Natural killer cell treated with Interleukin-12 subunit alpha and Interleukin-12 subunit beta and Interleukin-15 and Interleukin-18, amount 100 ng/mL, for 72 hours (primary cell): ENCODE measurements around the gene FAM210B. TPM values are rescaled to one million over a fixed set of nuclear protein-coding genes. Genes with fewer than 3 reads are reported as not detected.
"Not testable (repeated sequence)": the region's sequence is repeated elsewhere in the genome, so short reads cannot be mapped to it uniquely, and the experiment has no call there.

ENCODE experiments used
- ATAC-seq, 2 donors: fragments of 150-1000 bp; cut with Tn5 transposase in 1 of 2; sonication (Bioruptor Pico), chemical (Tn5 transposase) in 1 of 2; 2 replicates each; pipeline ENCODE4 v1.10.0; 2021
- DNase-seq: peaks from one replicate; pipeline ENCODE4 v3.0.0; 2022; ENCODE audit warnings: low spot score
- H3K27ac Mint-ChIP-seq, 2 donors: 1 replicate in 1 of 2; 2 replicates in 1 of 2; pipeline ENCODE4 v1.8.0; 2022; ENCODE audit warnings: mixed read lengths in 2 of 2, mild to moderate bottlenecking in 1 of 2, moderate library complexity in 1 of 2
- H3K27me3 Mint-ChIP-seq, 2 donors: 1 replicate in 1 of 2; 2 replicates in 1 of 2; pipeline ENCODE4 v1.8.0; 2022; ENCODE audit warnings: mixed read lengths in 2 of 2
- H3K36me3 Mint-ChIP-seq: one replicate; pipeline ENCODE4 v1.8.0; 2022; ENCODE audit warnings: mixed read lengths
- H3K4me1 Mint-ChIP-seq, 2 donors: 1 replicate in 1 of 2; 2 replicates in 1 of 2; pipeline ENCODE4 v1.8.0; 2022; ENCODE audit warnings: low read depth in 2 of 2, mixed read lengths in 2 of 2, mild to moderate bottlenecking in 1 of 2
- H3K4me3 Mint-ChIP-seq: one replicate; pipeline ENCODE4 v1.8.0; 2022; ENCODE audit warnings: mixed read lengths
- H3K9me3 Mint-ChIP-seq: 2 replicates; pipeline ENCODE4 v1.8.0; 2022; ENCODE audit warnings: mixed read lengths
- total RNA-seq, 2 donors: library from RNA; stranded (reverse); gene quantifications; one replicate each; pipeline ENCODE4 v1.2.3, GENCODE V29; 2022

The FAM210B gene
- total RNA-seq, 2 donors from 2014 or later: 1.8 to 3.0 TPM

GRCh38 chr20:56391596-56392131 lies 32.9 kb downstream of the FAM210B start:
- Mint-ChIP-seq H3K9me3 (no peaks in the 10 kb centered on the region), H3K4me1 (peaks cover 25 to 36% of the 10 kb centered on the region in 2 donors), H3K4me3 (no peak overlapping the region), H3K27ac (no peak overlapping the region), H3K36me3 (peaks cover 31% of the 10 kb centered on the region), H3K27me3 (no peaks in the 10 kb centered on the region)
- DNase-seq (no peak), ATAC-seq (peak; percentile 70 to 71)

GRCh38 chr20:56392132-56392880 lies 33.5 kb downstream of the FAM210B start, which contains the start of the genes AURKA and CSTF1:
Gene AURKA (minus strand): TSS chr20:56392215. CDS start chr20:56388197, 4,018 bp downstream.
Gene CSTF1 (plus strand): TSS chr20:56392645. CDS start chr20:56395553, 2,908 bp downstream.
- ATAC-seq (peak; percentile 95 to 96), DNase-seq (peak; percentile 100)
- H3K27me3 Mint-ChIP-seq: no peaks in the 10 kb centered on the region
- H3K4me1 Mint-ChIP-seq: peaks cover 28 to 36% of the 10 kb centered on the region in 2 donors
- peaks cover 35% of the 10 kb centered on the region for H3K36me3 Mint-ChIP-seq
- H3K27ac Mint-ChIP-seq: no peak within 1 kb of the TSS
- H3K9me3 Mint-ChIP-seq: no peaks in the 10 kb centered on the region
- H3K4me3 Mint-ChIP-seq: no peak within 1 kb of the TSS

- peaks cover 28 to 36% of the 10 kb centered on the region in 2 donors for H3K4me1 Mint-ChIP-seq
- H3K4me3 Mint-ChIP-seq: no peak overlapping the region
- H3K27ac Mint-ChIP-seq: no peak overlapping the region
- DNase-seq: no peak
- H3K27me3 Mint-ChIP-seq: no peaks in the 10 kb centered on the region
- H3K36me3 Mint-ChIP-seq: peaks cover 37% of the 10 kb centered on the region
- ATAC-seq: no peak
- H3K9me3 Mint-ChIP-seq: no peaks in the 10 kb centered on the region
Measured at GRCh38 chr20:56392881-56393482, 34.2 kb downstream of the FAM210B start.

GRCh38 chr20:56393653-56394052 lies 34.9 kb downstream of the FAM210B start:
- peaks cover 28 to 36% of the 10 kb centered on the region in 2 donors for H3K4me1 Mint-ChIP-seq
- H3K4me3 Mint-ChIP-seq: no peak overlapping the region

GRCh38 chr20:56395166-56395565 lies 36.4 kb downstream of the FAM210B start:
- H3K4me1 Mint-ChIP-seq: peaks cover 25% of the 10 kb centered on the region in 2 donors
- H3K27me3 Mint-ChIP-seq: no peaks in the 10 kb centered on the region
- H3K9me3 Mint-ChIP-seq: no peaks in the 10 kb centered on the region
- no peak for ATAC-seq
- no peak for DNase-seq
- H3K27ac Mint-ChIP-seq: no peak overlapping the region
- no peak overlapping the region for H3K4me3 Mint-ChIP-seq
- peaks cover 28% of the 10 kb centered on the region for H3K36me3 Mint-ChIP-seq

More at GRCh38 chr20:56393653-56394052, 34.9 kb downstream of the FAM210B start:
- Mint-ChIP-seq H3K9me3 (no peaks in the 10 kb centered on the region), H3K27me3 (no peaks in the 10 kb centered on the region), H3K27ac (no peak overlapping the region), H3K36me3 (peaks cover 36% of the 10 kb centered on the region)
- DNase-seq: no peak
- ATAC-seq: no peak

GRCh38 chr20:56400001-56400640 lies 41.3 kb downstream of the FAM210B start:
- Mint-ChIP-seq H3K9me3 (no peaks in the 10 kb centered on the region), H3K4me1 (peaks cover 8 to 11% of the 10 kb centered on the region in 2 donors), H3K4me3 (no peak overlapping the region), H3K27me3 (no peaks in the 10 kb centered on the region), H3K36me3 (peaks cover 28% of the 10 kb centered on the region), H3K27ac (peak overlapping the region; percentile 4 to 39)
- ATAC-seq: peak in 1 of 2 donors; percentile 72
- DNase-seq: peak; percentile 76

- ATAC-seq (no peak), DNase-seq (no peak)
- Mint-ChIP-seq H3K27me3 (no peaks in the 10 kb centered on the region), H3K4me1 (peaks cover 8 to 10% of the 10 kb centered on the region in 2 donors), H3K4me3 (no peak overlapping the region), H3K36me3 (peaks cover 18% of the 10 kb centered on the region), H3K9me3 (no peaks in the 10 kb centered on the region), H3K27ac (no peak overlapping the region)
Measured at GRCh38 chr20:56403465-56403864, 44.7 kb downstream of the FAM210B start.

- H3K36me3 Mint-ChIP-seq: peaks cover 16% of the 10 kb centered on the region
- not testable (repeated sequence) for H3K27ac Mint-ChIP-seq, ATAC-seq, H3K27me3 Mint-ChIP-seq, H3K9me3 Mint-ChIP-seq, H3K4me1 Mint-ChIP-seq, DNase-seq, H3K4me3 Mint-ChIP-seq
Measured at GRCh38 chr20:56405356-56405755, 46.6 kb downstream of the FAM210B start.

- Mint-ChIP-seq H3K27me3 (no peaks in the 10 kb centered on the region), H3K4me1 (peaks cover 11 to 17% of the 10 kb centered on the region in 2 donors), H3K27ac (no peak overlapping the region), H3K36me3 (peaks cover 16% of the 10 kb centered on the region), H3K4me3 (no peak overlapping the region), H3K9me3 (no peaks in the 10 kb centered on the region)
- no peak for ATAC-seq
- DNase-seq: no peak
Measured at GRCh38 chr20:56406910-56407309, 48.1 kb downstream of the FAM210B start.

GRCh38 chr20:56409521-56409920 lies 50.7 kb downstream of the FAM210B start:
- Mint-ChIP-seq H3K27me3 (no peaks in the 10 kb centered on the region), H3K4me3 (peak overlapping the region; percentile 13), H3K4me1 (peaks cover 33% of the 10 kb centered on the region in 2 donors), H3K36me3 (peaks cover 26% of the 10 kb centered on the region), H3K9me3 (peaks cover 4% of the 10 kb centered on the region), H3K27ac (peak overlapping the region in 1 of 2 donors; percentile 59)
- DNase-seq: no peak
- no peak for ATAC-seq

GRCh38 chr20:56409956-56410355 lies 51.2 kb downstream of the FAM210B start:
- Mint-ChIP-seq H3K9me3 (peaks cover 4% of the 10 kb centered on the region), H3K36me3 (peaks cover 26% of the 10 kb centered on the region), H3K27ac (peak overlapping the region; percentile 59 to 82), H3K4me1 (peaks cover 35 to 37% of the 10 kb centered on the region in 2 donors), H3K27me3 (no peaks in the 10 kb centered on the region), H3K4me3 (peak overlapping the region; percentile 13)
- DNase-seq (no peak), ATAC-seq (no peak)

- Mint-ChIP-seq H3K4me1 (peaks cover 38 to 44% of the 10 kb centered on the region in 2 donors), H3K4me3 (peak overlapping the region; percentile 92), H3K36me3 (peaks cover 18% of the 10 kb centered on the region), H3K27ac (peak overlapping the region; percentile 91 to 93)
- ATAC-seq, DNase-seq, H3K27me3 Mint-ChIP-seq, H3K9me3 Mint-ChIP-seq: not testable (repeated sequence)
Measured at GRCh38 chr20:56411287-56411686, 52.5 kb downstream of the FAM210B start.

GRCh38 chr20:56411759-56412472 lies 53.1 kb downstream of the FAM210B start, which contains the start of gene CASS4:
Gene CASS4 (plus strand): TSS chr20:56412260. CDS start chr20:56412459, 199 bp downstream.
- ATAC-seq (peak; percentile 74), DNase-seq (peak; percentile 63)
- Mint-ChIP-seq H3K27ac (peak within 1 kb of the TSS; percentile 91 to 93), H3K27me3 (no peaks in the 10 kb centered on the region), H3K4me3 (peak within 1 kb of the TSS; percentile 92), H3K36me3 (peaks cover 16% of the 10 kb centered on the region), H3K9me3 (peaks cover 4% of the 10 kb centered on the region), H3K4me1 (peaks cover 39 to 44% of the 10 kb centered on the region in 2 donors)
